Subcutaneous adipose tissue (tissue), 4 donors: ENCODE data around the gene BACH1. TPM values are rescaled to one million over a fixed set of nuclear protein-coding genes. Genes with fewer than 3 reads are reported as not detected.

Experiments used
- total RNA-seq, 4 donors: library from RNA; depleted of rRNA; stranded (reverse); fragments of >200 nt; gene quantifications; one replicate each; pipeline ENCODE4 v1.1.0, GENCODE V29; 2016
- TF ChIP-seq, protein P1 (sequence below): fragments of 450-650 bp; IDR thresholded peaks from one replicate; pipeline ENCODE4 v1.5.1; 2016; ENCODE audit warnings: low read depth, mild to moderate bottlenecking, control low read depth, antibody characterized with exemption, moderate library complexity

Gene BACH1
- total RNA-seq, 4 donors from 2014 or later, result 30.9 to 60.3 (median 45.5) TPM

DNA sequence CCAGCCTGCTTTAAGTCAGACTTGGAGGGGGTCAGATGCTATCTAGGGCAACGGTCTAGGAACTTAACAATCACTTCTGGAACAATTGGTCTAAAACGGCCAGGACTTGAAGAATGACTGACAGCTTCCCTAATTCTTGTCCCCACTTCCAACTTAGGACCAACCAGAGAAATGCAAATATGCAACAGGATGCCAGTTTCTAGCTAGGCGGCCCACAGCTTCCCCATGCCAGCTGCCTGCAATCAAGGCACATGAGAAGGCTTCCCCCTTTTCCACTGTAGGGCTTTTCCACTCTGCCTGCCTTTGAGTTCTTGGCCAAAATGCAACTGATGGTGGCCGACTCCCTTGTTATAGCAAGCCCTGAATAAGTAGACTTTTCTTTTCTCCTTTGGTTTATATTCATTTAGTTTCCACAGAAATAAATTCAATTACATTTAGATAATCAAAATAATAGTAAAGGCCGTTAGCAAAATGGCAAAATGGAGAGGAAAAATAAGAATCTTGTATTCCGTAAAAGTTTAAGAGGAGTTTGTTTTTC is 80.9 kb downstream of the BACH1 start:
- TF ChIP-seq, protein P1, sequence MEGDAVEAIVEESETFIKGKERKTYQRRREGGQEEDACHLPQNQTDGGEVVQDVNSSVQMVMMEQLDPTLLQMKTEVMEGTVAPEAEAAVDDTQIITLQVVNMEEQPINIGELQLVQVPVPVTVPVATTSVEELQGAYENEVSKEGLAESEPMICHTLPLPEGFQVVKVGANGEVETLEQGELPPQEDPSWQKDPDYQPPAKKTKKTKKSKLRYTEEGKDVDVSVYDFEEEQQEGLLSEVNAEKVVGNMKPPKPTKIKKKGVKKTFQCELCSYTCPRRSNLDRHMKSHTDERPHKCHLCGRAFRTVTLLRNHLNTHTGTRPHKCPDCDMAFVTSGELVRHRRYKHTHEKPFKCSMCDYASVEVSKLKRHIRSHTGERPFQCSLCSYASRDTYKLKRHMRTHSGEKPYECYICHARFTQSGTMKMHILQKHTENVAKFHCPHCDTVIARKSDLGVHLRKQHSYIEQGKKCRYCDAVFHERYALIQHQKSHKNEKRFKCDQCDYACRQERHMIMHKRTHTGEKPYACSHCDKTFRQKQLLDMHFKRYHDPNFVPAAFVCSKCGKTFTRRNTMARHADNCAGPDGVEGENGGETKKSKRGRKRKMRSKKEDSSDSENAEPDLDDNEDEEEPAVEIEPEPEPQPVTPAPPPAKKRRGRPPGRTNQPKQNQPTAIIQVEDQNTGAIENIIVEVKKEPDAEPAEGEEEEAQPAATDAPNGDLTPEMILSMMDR, result no peak

DNA sequence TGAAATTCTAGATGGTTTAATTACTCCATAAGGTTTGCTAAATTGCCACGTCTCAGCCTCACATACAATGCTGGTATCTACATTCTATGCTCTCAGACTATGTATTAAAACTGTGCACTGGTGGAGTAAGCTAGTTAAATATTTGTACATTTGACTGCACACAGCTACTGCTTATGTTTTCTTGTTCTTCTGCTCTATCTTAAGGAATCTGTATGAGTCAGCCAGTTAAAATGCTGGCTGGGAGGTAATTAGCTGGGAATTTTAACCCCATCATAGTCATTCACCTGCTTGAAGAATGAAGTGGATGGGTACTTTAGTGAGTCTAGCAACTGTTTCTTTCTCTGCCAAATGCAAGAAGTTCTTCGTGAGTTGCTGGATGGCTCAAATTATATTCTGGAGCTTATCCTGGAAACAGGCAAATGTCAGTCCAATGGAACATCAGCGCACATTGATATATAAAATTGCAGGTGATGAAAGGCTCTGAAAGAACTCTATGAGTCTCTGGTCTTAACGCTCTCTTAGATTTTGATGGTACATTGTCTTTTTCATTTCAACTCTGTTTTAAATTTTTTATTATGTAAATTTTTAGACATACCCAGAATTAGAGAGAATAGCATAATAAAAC is 83.4 kb downstream of the BACH1 start:
- TF ChIP-seq, protein P1, result no peak

DNA sequence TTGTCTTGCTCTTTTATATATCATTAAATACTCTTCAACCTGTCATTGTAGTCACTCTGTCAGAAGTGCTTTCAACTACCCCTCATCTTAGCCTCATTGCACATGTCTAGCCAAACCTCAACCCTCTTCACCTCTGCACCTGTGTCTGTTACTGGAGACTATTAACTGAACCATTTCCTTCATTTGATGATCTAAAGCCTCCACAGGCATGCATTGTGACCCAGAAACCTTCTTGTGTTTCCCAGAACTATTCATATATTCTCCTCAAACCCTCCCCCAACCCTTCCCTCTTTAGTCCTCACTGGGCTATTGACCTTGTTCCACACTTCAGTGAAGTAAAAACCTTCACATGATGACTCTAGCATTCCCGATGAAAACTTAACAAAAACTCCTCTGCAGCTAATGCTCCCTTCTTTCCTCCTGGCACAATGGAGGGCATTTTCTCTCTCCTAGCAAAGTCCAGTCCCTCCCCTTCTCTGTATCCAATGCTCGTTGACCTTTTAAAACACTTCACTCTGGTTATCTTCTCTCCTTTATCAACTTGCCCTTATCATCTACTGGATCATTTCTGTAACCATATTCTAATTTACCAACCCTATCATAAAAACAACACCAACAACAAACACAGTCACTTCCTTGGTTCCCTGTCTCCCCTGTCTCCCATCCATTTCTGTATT is 86.1 kb downstream of the BACH1 start:
- TF ChIP-seq, protein P1, result no peak

DNA sequence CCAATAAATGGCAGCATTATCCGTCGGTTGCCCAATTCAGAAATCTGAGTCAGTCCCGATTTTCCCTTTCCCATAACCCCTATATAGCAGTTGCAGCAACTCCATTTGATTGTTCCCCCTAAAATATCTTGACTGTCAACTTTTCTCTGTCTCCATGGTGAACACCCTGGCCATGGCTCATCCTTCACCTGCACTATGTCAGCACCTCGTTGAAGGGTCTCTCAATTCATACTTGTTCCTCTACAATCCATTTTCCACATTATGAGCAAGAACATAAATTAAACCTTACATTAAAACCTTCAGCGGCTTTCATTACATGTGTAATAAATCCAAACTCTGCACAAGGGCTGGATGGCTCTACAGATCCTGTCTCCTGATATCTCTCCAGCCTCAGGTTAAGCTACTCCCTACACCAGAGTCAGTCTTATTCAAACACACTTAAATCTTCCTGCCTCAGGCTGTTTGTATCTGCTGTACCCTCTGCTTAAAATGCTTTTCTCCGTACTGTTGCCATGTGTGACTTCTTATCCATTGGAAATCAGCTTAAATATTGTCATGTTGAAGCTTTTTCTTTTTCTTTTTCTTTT is 87.3 kb downstream of the BACH1 start:
- TF ChIP-seq, protein P1, result no peak

DNA sequence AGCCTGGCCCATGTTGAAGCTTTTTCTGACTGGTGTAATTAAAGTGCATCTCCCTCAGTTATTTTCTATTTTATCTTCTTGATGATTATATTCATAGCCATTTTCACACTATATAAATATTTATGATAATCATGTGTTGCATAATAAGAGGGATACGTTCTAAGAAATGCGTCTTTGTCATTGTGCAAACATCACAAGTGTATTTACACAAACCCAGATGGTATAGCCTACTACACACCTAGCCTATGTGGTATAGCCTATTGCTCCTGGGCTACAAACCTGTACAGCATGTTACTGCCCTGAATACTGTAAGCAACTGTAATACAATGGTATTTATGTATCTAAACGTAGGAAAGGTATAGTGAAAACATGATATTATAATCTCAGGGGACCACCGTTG is 88.1 kb downstream of the BACH1 start:
- TF ChIP-seq, protein P1, result no peak

DNA sequence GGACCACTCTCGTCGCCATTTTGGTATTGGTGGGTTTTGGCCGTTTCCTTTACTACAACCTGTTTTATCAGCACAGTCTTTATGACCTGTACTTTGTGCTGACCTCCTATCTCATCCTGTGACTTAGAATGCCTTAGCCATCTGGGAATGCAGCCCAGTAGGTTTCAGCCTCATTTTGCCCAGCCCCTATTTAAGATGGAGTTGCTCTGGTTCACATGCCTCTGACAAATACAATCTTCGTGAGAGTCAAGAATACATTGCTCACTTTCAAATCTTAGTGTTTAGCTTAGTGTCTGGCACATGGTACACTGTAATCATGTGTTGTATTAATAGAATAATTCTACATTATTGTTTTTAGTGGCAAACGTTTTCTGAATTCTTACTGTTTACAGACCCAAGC is 88.9 kb downstream of the BACH1 start:
- TF ChIP-seq, protein P1, result no peak

DNA sequence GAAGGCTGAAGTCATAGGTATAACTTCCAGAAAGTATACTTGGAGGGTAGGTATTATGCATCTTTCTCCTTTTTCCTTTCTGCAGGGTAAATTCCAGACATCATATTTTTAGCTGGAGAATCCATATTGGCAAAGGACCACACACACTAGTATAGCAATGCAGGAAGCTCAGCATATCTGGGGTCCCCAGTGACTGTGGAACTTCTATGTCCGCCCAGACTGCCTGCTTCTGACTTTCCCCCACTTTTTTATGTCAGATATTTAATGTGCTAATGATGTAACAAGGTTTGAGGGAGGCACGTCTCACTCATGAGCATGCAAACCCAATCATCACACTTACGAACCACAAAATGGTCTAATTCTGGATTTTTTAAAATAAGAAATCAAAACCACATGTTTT is 90.4 kb downstream of the BACH1 start:
- TF ChIP-seq, protein P1, result no peak
